Measurements from ENCODE around the gene PPM1F.

The PPM1F gene

DNA sequence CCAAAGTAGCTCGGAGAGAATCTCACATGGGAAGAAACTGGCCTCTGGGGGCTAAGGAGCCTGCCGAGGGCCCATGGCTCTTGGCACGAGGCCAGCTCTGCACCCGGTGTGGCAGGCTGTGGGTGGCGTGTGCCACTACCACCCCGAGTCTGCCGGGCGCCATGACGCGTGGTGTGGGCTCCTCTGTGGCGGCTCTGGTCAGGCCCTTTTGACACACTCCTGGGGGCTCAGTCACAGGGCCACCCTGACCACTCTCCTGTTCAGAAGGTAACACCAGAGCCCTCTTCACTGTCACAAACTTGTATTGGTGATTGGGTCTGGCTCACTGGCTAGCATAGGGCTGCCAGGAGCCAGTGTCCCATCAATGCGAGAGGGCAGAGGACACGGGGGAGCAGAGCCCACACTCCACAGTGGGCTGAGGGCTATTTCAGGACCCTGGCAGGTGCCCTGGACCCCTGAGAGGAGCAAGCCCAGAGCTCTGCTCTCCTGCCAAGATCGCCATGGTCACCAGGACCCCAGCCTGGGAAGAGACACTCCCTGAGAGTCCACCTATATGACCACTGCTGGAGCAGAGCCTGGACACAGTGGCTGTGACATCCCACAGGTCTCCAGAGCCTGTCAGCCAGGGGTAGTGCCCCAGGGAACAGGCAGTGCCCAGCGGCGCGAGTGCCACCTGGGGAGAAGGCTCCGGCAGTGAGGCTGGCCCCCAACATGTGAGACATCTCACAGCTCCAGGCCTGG lies 8.6 kb upstream of the PPM1F start:
- DNase-seq (ENCODE audit: low read depth in 1 of 2, low spot score in 1 of 2), result no peak

GRCh38 chr22:21960200-21961126 lies 7.8 kb upstream of the PPM1F start:
- DNase-seq (ENCODE audit: low read depth in 1 of 2, low spot score in 1 of 2), result no peak

DNA sequence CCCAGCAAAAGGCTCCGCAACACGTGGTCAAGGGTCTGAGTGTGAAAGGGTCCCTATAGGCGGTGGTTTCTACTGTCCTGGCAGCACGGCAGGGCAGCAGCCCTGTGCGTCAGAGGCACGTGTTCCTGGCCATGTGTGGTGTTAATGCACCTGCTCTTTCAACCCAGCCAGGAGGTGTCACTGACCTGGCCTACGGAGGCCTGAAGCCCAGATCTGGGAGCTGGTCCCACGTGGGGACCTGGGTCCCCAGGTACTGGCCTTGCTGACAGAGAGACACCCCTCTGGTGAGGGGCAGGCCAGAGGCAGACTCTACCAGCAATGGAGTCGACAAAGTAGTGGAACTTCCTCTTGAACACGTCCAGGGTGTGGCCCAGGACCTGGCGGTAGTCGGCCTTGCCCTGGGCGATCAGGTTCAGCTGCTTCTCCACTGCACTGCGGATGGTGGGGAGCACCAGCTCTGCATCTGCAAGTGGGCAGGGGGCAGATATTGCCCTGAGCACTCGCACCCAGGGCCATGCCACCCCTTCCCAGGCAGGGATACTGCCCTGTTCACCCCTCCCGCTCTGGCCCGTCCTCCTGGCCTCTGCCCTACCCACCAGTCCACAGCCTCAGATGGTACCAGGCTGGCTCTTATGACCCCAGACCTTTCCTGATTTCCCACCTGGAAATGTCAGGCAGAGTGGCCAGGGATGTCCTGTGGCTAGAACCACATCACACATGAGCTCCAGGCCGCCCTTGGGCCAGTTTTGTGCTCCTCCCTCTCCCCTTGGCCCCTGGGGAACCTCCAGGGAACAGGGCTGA lies 6.8 kb upstream of the PPM1F start:
- no peak for DNase-seq (ENCODE audit: low read depth in 1 of 2, low spot score in 1 of 2)

GRCh38 chr22:21958360-21959273 lies 6.0 kb upstream of the PPM1F start:
- no peak for DNase-seq (ENCODE audit: low read depth in 1 of 2, low spot score in 1 of 2)

- DNase-seq (ENCODE audit: low read depth in 1 of 2, low spot score in 1 of 2), result peak in 1 of 2 donors; percentile 7
Observed at GRCh38 chr22:21951931-21952465, 650 bp downstream of the PPM1F start.

GRCh38 chr22:21951062-21951461 lies 1.6 kb downstream of the PPM1F start:
- no peak for DNase-seq (ENCODE audit: low read depth in 1 of 2, low spot score in 1 of 2)

DNA sequence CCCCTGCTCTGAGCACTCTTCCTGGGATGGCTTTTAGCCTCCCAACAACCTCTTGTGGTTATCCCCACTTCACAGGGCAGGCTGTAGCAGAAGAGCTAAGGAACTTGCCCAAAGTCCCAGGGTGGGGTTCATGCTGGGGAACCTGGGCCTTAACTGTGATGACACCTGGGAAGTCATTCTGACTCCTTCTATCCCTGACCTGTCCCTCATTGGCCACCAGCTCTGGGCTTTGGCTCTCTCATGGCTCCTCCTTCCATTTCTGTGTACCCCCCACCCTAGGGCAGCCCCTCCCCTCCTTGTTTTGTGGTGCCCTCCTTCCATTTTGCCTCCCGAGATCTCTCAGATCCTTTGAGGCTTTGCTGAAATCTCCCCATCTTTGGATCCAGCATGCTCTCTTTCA lies 2.7 kb downstream of the PPM1F start:
- no peak for DNase-seq (ENCODE audit: low read depth in 1 of 2, low spot score in 1 of 2)

- no peak for DNase-seq (ENCODE audit: low read depth in 1 of 2, low spot score in 1 of 2)
Observed at GRCh38 chr22:21949569-21949918, 3.1 kb downstream of the PPM1F start.

DNA sequence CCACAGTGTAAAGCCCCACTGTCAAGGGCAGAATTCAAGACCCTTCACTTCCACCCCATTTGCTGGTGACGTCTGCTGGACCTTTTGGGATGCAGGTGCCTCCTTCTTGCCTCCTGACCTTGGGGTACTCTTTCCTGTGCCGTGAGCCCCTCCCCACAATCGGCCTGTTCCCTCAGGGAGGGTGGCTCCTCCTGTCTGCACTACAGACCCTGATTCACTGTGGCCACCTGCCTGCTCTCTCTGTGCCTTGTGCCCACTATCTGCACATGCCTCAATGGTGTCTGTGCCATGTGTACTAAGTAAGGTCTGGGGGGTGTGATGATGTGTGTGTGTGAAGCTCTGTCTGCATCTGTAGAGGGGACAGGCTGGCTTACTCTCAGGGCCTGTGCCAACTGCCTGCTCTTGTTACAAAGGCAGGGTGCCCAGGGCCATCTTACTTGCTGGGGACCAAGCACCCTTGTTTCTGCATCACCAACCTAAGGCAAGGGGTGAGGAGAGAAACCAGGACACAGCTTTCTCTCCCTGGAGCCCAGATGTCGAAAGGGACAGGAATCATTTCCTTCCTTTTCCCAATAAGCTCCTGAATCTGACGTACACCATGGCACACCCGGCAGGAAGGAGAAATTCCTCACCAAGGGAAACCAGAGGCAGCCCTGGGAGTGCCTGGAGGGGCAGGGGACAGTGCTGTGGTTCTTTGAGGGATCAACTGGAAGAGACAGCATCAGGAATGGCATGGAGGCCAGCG lies 3.7 kb downstream of the PPM1F start:
- DNase-seq (ENCODE audit: low read depth in 1 of 2, low spot score in 1 of 2), result no peak

GRCh38 chr22:21948390-21948789 lies 4.3 kb downstream of the PPM1F start:
- DNase-seq (ENCODE audit: low read depth in 1 of 2, low spot score in 1 of 2), result no peak

GRCh38 chr22:21947040-21948014 lies 5.3 kb downstream of the PPM1F start:
- no peak for DNase-seq (ENCODE audit: low read depth in 1 of 2, low spot score in 1 of 2)

DNA sequence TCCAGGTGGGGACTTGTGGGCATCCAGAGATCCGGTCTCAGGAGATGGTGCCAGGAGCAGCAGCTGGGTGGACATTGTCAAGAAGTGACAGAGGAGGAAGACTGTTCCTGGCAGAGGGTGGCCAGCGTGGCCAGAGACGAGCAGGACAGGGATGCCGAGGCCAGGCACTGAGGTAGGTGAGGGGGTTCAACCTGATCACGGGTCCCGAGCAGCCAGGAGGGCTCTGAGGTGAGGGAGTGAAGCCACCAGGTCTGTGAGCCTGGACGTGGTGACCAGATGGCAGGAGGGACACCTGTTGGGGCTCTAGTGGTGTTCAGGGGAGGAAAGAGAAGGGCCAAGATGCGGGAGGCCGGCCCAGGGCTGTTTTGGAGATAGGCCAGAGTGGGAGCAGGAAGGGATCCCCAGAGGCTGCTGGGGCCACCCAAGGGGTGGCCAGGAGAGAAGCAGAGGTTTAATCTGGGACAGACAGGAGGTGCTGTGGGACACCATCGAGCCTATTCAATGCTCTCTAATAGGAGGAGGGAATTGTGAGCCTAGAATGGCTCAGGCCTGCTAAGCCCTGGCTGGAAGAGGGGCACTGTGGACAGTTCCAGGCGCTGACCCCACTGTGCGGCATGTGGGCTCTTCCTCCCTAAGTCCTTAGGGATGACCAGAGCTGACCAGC lies 6.3 kb downstream of the PPM1F start:
- no peak for DNase-seq (ENCODE audit: low read depth in 1 of 2, low spot score in 1 of 2)

- DNase-seq (ENCODE audit: low read depth in 1 of 2, low spot score in 1 of 2), result no peak
Observed at GRCh38 chr22:21945453-21946261, 7.0 kb downstream of the PPM1F start.

DNA sequence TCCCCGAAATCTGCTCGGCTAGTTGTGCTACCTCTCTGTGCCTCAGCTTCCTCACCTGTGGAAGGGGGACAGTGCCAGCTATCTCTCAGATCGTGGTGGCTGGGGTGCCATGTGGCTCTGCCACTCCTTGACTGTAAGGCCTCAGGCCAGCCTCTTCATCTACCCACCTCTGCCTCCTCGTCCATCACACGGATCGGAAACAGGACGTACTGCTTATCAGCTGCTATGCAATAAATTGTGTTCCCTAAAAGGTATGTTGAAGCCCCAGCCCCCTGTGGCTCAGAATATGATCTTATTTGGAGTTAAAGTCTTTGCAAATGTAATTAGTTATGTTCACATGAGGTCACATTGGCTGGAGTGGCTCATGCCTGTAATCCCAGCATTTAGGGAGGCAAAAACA lies 7.8 kb downstream of the PPM1F start:
- DNase-seq (ENCODE audit: low read depth in 1 of 2, low spot score in 1 of 2), result no peak

GRCh38 chr22:21943571-21944448 lies 8.8 kb downstream of the PPM1F start:
- no peak for DNase-seq (ENCODE audit: low read depth in 1 of 2, low spot score in 1 of 2)
